ENCODE results near the gene TNIP3. TPM values are rescaled to one million over a fixed set of nuclear protein-coding genes. Genes with fewer than 3 reads are reported as not detected.

The TNIP3 gene
- total RNA-seq, 1 donor from 2014 or later: 0.24 TPM

DNA sequence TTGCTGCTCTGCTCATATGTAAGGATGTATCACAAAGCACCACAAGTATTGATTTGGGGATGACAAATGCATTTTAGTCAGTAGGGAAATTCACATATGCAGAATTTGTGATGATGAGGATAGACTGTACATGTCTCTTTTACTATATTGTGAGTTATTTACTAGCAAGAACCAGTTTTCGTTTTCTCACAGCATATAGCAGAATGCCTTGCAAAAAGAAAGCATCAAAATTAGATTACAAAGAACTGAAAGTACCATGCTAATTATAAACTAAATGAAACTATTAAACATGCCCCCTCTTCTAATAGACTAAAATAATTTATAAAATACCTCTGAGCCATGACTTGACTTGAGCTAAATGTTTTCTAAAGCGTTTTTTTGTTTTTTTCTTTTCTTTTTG, 20.1 kb downstream of the TNIP3 start:
- TF ChIP-seq, protein P1, sequence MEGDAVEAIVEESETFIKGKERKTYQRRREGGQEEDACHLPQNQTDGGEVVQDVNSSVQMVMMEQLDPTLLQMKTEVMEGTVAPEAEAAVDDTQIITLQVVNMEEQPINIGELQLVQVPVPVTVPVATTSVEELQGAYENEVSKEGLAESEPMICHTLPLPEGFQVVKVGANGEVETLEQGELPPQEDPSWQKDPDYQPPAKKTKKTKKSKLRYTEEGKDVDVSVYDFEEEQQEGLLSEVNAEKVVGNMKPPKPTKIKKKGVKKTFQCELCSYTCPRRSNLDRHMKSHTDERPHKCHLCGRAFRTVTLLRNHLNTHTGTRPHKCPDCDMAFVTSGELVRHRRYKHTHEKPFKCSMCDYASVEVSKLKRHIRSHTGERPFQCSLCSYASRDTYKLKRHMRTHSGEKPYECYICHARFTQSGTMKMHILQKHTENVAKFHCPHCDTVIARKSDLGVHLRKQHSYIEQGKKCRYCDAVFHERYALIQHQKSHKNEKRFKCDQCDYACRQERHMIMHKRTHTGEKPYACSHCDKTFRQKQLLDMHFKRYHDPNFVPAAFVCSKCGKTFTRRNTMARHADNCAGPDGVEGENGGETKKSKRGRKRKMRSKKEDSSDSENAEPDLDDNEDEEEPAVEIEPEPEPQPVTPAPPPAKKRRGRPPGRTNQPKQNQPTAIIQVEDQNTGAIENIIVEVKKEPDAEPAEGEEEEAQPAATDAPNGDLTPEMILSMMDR (conservative IDR thresholded peaks at IDR 0.05): no peak
- no peaks in the 10 kb centered on the region for H3K36me3 Mint-ChIP-seq
- no peak for DNase-seq (ENCODE audit: extremely low spot score, unreplicated experiment)
- H3K27me3 Mint-ChIP-seq: peaks cover 10% of the 10 kb centered on the region
- H3K4me3 Mint-ChIP-seq: no peak overlapping the region
- H3K27ac Mint-ChIP-seq: no peak overlapping the region
- H3K4me1 Mint-ChIP-seq (ENCODE audit: unreplicated experiment): peaks cover 9% of the 10 kb centered on the region
- H3K9me3 Mint-ChIP-seq: no peaks in the 10 kb centered on the region

- peaks cover 17% of the 10 kb centered on the region for H3K4me1 Mint-ChIP-seq (ENCODE audit: unreplicated experiment)
- H3K27me3 Mint-ChIP-seq: peaks cover 10% of the 10 kb centered on the region
These were observed 21.0 kb downstream of the TNIP3 start for GRCh38 chr4:121143131-121143530.

DNA sequence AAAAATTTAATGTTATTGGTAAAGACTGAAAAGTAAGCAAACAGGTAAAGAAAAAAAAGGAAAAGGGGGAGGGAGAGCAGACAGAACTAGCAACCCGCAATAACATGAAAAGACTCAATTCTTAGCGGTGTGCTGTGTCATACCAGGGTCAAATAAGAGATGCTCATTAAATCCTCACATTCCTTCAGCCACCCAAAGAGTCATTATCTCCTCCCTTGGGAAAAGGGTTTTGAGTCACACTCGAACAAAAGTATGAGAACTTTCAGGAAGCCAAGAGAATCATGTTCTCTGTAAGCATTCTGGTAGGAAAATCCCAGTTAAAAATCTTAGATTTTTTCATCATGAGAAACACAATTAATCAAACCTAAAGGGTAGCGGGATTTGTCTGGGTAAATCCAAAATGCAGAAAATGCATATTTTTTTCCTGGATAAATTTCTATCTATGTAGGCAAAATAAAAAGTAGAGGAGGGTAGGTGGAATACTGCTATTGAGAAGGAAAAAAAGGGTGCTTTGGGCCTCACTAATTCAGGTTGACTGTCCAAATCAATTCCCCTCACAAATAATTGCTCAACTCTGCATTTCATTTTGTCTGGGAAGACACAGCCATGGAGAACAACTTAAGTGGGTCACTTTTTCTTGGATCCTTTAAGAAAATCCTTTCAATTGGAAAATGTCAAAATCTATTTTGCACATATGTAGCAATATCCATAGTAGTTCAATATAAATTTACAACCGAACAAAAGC, 23.2 kb downstream of the TNIP3 start:
- Mint-ChIP-seq H3K4me1 (ENCODE audit: unreplicated experiment) (peaks cover 19% of the 10 kb centered on the region), H3K27ac (no peak overlapping the region), H3K9me3 (no peaks in the 10 kb centered on the region), H3K27me3 (peaks cover 3% of the 10 kb centered on the region), H3K36me3 (no peaks in the 10 kb centered on the region), H3K4me3 (no peak overlapping the region)
- no peak for DNase-seq (ENCODE audit: extremely low spot score, unreplicated experiment)
- TF ChIP-seq, protein P1 (conservative IDR thresholded peaks at IDR 0.05): no peak

More at GRCh38 chr4:121143131-121143530, 21.0 kb downstream of the TNIP3 start:
- DNase-seq (ENCODE audit: extremely low spot score, unreplicated experiment): no peak
- H3K27ac Mint-ChIP-seq: no peak overlapping the region
- H3K36me3 Mint-ChIP-seq: no peaks in the 10 kb centered on the region
- TF ChIP-seq, protein P1 (conservative IDR thresholded peaks at IDR 0.05): no peak
- H3K9me3 Mint-ChIP-seq: no peaks in the 10 kb centered on the region
- no peak overlapping the region for H3K4me3 Mint-ChIP-seq

DNA sequence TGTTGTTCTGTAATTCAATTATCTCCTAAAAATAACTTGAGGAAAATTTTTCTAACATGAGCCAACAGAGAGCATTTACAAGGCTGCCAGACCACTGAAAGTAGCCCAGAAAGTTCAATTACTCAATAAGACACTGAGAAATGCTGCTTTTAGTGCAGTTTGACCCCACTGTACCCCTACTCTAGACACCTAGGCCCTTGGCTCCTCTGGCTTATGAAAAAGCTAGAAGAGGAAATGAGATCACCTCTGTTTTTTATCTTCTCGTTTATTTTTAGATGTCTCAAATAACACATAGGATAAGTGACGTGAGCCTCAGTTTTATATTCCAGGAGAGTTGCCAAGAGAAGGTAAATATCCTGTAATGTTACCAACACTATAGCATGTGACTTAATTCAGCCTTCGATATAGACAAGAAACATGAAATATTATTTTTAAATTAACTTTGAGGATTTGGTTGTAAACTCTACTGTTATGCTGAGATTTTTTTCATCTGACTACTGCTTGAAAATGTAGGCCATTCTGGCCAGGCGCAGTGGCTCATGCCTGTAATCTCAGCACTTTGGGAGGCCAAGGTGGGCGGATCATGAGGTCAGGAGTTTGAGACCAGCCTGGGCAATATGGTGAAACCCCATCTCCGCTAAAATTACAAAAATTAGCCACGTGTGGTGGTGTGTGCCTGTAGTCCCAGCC, 24.4 kb downstream of the TNIP3 start:
- H3K4me1 Mint-ChIP-seq (ENCODE audit: unreplicated experiment): peaks cover 19% of the 10 kb centered on the region
- no peak overlapping the region for H3K4me3 Mint-ChIP-seq
- TF ChIP-seq, protein P1 (conservative IDR thresholded peaks at IDR 0.05): no peak
- no peak for DNase-seq (ENCODE audit: extremely low spot score, unreplicated experiment)
- H3K9me3 Mint-ChIP-seq: no peaks in the 10 kb centered on the region
- peaks cover 6% of the 10 kb centered on the region for H3K27me3 Mint-ChIP-seq
- no peaks in the 10 kb centered on the region for H3K36me3 Mint-ChIP-seq
- H3K27ac Mint-ChIP-seq: no peak overlapping the region

GRCh38 chr4:121138039-121138825, 25.9 kb downstream of the TNIP3 start:
- H3K4me3 Mint-ChIP-seq: no peak overlapping the region
- no peak overlapping the region for H3K27ac Mint-ChIP-seq
- DNase-seq (ENCODE audit: extremely low spot score, unreplicated experiment): no peak
- H3K36me3 Mint-ChIP-seq: no peaks in the 10 kb centered on the region
- TF ChIP-seq, protein P1 (conservative IDR thresholded peaks at IDR 0.05): no peak
- H3K9me3 Mint-ChIP-seq: no peaks in the 10 kb centered on the region
- peaks cover 3% of the 10 kb centered on the region for H3K27me3 Mint-ChIP-seq
- peaks cover 19% of the 10 kb centered on the region for H3K4me1 Mint-ChIP-seq (ENCODE audit: unreplicated experiment)

Data from type B pancreatic cell (in vitro differentiated cells).